HepG2 (cell line): ENCODE measurements around the gene FMC1. TPM values are rescaled to one million over a fixed set of nuclear protein-coding genes. Genes with fewer than 3 reads are reported as not detected.

Experiments
- ATAC-seq: fragments of 200-7000 bp; cut with Tn5 transposase; 3 replicates; pipeline ENCODE4 v1.9.1; 2020; ENCODE audit warnings: mild to moderate bottlenecking, moderate library complexity
- BruUV-seq: library from RNA; stranded (reverse); fragments of 400-500 nt; replicated peaks from 2 replicates; lab custom pipeline; 2021; lab: Mats Ljungman, UMichigan
- CTCF ChIA-PET: fragments of 300-600 bp; formaldehyde crosslinking; extraction: SDS; loops from one replicate; lab custom pipeline; 2021; ENCODE audit warnings: low total read pairs, inconsistent platforms, low intra/inter-chr PET ratio; lab: Yijun Ruan, JAX
- POLR2A ChIA-PET: fragments of 350-600 bp; sonication (Branson Sonifier 250); formaldehyde crosslinking; loops from one replicate; lab custom pipeline; 2020; ENCODE audit warnings: antibody characterized with exemption, inconsistent platforms; lab: Yijun Ruan, JAX
- DNase-seq: peaks from one replicate; pipeline ENCODE4 v3.0.0-alpha.2; 2015; ENCODE audit warnings: low spot score
- FAIRE-seq: peaks from 3 replicates; lab custom pipeline; 2011; peaks lifted over from hg19 to GRCh38; lab: Jason Lieb, UNC
- H2AFZ ChIP-seq: one replicate; pipeline ENCODE4 v1.6.1; 2011; ENCODE audit warnings: low read length, inconsistent platforms
- H3K27ac ChIP-seq: fragments of 300-600 bp; 3 replicates; pipeline ENCODE4 v1.8.0; 2011; ENCODE audit warnings: mixed run types, mild to moderate bottlenecking, mixed read lengths, low read length, inconsistent platforms; ENCODE audit not compliant: insufficient read depth; ENCODE audit errors: extremely low read length
- H3K27me3 ChIP-seq, 2 experiments: fragments of 200-600 bp in 1 of 2; 2 replicates in 1 of 2; 3 replicates in 1 of 2; pipeline versions ENCODE4 v1.6.0 to v1.8.0; 2011; ENCODE audit warnings: low read length in 2 of 2, mild to moderate bottlenecking in 2 of 2, moderate library complexity in 2 of 2, inconsistent platforms in 1 of 2; ENCODE audit not compliant: insufficient read depth in 2 of 2, control insufficient read depth in 1 of 2
- H3K36me3 ChIP-seq, 2 experiments: fragments of 200-600 bp in 1 of 2; replicated peaks in 1 of 2; 2 replicates in 1 of 2; 3 replicates in 1 of 2; pipeline versions ENCODE4 v1.5.1 to v1.8.0; 2011; ENCODE audit warnings: low read length in 2 of 2, inconsistent platforms in 1 of 2; ENCODE audit not compliant: insufficient read depth in 2 of 2, control insufficient read depth in 1 of 2
- H3K4me1 ChIP-seq: 2 replicates; pipeline ENCODE4 v1.5.1; 2012; ENCODE audit warnings: low read length, inconsistent platforms; ENCODE audit not compliant: insufficient read depth
- H3K4me2 ChIP-seq: 2 replicates; pipeline ENCODE4 v1.6.0; 2011; ENCODE audit warnings: low read depth, low read length, inconsistent platforms
- H3K4me3 ChIP-seq, 3 experiments: fragments of 200-600 bp in 1 of 3; sonication (generic), shearing (Covaris generic) in 1 of 3; replicated peaks in 1 of 3; 2 replicates each; pipeline ENCODE4 v1.5.1; 2011 to 2016; ENCODE audit warnings: low read length in 3 of 3, inconsistent platforms in 2 of 3, low read depth in 2 of 3, mild to moderate bottlenecking in 2 of 3, control low read depth in 1 of 3, mixed read lengths in 1 of 3; ENCODE audit not compliant: insufficient read depth in 1 of 3
- H3K79me2 ChIP-seq: one replicate; pipeline ENCODE4 v1.6.1; 2011; ENCODE audit warnings: low read length, inconsistent platforms; ENCODE audit not compliant: insufficient read depth
- H3K9ac ChIP-seq: 2 replicates; pipeline ENCODE4 v1.6.0; 2011; ENCODE audit warnings: mild to moderate bottlenecking, low read depth, low read length, inconsistent platforms; ENCODE audit not compliant: insufficient read depth
- H3K9me3 ChIP-seq: 2 replicates; pipeline ENCODE4 v1.5.1; 2012; ENCODE audit warnings: mild to moderate bottlenecking, low read length
- H4K20me1 ChIP-seq: 2 replicates; pipeline ENCODE4 v1.6.0; 2011; ENCODE audit warnings: inconsistent platforms, mild to moderate bottlenecking, low read length, moderate library complexity; ENCODE audit not compliant: insufficient read depth
- ATF2 ChIP-seq: sonication (generic); formaldehyde crosslinking; IDR thresholded peaks from 2 replicates; pipeline ENCODE4 v1.4.0; 2020; ENCODE audit warnings: missing genetic modification reagents
- ATF7-NPFF ChIP-seq: sonication (generic); formaldehyde crosslinking; IDR thresholded peaks from 2 replicates; pipeline ENCODE4 v1.8.1; 2023; ENCODE audit warnings: mild to moderate bottlenecking, low read depth, missing genetic modification reagents, moderate library complexity
- CREM ChIP-seq, 2 experiments: sonication (generic) in 1 of 2; formaldehyde crosslinking in 1 of 2; IDR thresholded peaks; 2 replicates each; pipeline versions ENCODE4 v1.4.0 to v1.6.1; 2016 to 2020; ENCODE audit warnings: antibody characterized with exemption in 1 of 2, mild to moderate bottlenecking in 1 of 2, missing genetic modification reagents in 1 of 2
- GABPA ChIP-seq, 2 experiments: IDR thresholded peaks; 2 replicates each; pipeline ENCODE4 v1.6.1; 2011 to 2016; ENCODE audit warnings: low read depth in 2 of 2, low read length in 1 of 2, missing biosample characterization in 1 of 2, missing genetic modification characterization in 1 of 2
- GFI1 ChIP-seq: sonication (generic); formaldehyde crosslinking; IDR thresholded peaks from 2 replicates; pipeline ENCODE4 v1.5.0; 2020; ENCODE audit warnings: missing genetic modification reagents, mild to moderate bottlenecking, borderline replicate concordance
- KMT2A ChIP-seq: sonication (generic); formaldehyde crosslinking; IDR thresholded peaks from 2 replicates; pipeline ENCODE4 v1.4.0; 2020; ENCODE audit warnings: missing genetic modification reagents
- MTF2 ChIP-seq: sonication (generic); formaldehyde crosslinking; IDR thresholded peaks from 2 replicates; pipeline ENCODE4 v1.5.0; 2020; ENCODE audit warnings: missing genetic modification reagents, borderline replicate concordance
- NBN ChIP-seq: fragments of 450-650 bp; conservative IDR thresholded peaks from 2 replicates; pipeline ENCODE4 v1.6.1; 2017
- NFE2L2 ChIP-seq: fragments of 150-350 bp; IDR thresholded peaks from 2 replicates; pipeline ENCODE4 v1.6.1; 2014; ENCODE audit warnings: low read length
- POGZ ChIP-seq: sonication (generic); formaldehyde crosslinking; IDR thresholded peaks from 2 replicates; pipeline ENCODE4 v1.4.0; 2020; ENCODE audit warnings: mild to moderate bottlenecking, missing genetic modification reagents
- REL ChIP-seq: sonication (generic); formaldehyde crosslinking; conservative IDR thresholded peaks from 2 replicates; pipeline ENCODE4 v1.8.0; 2022; ENCODE audit warnings: mild to moderate bottlenecking, missing genetic modification reagents, moderate library complexity
- SAP130 ChIP-seq: IDR thresholded peaks from 2 replicates; pipeline ENCODE4 v1.6.1; 2016; ENCODE audit warnings: low read depth
- ZFP82 ChIP-seq: sonication (generic); formaldehyde crosslinking; IDR thresholded peaks from 2 replicates; pipeline ENCODE4 v1.5.1; 2020; ENCODE audit warnings: mild to moderate bottlenecking, missing genetic modification reagents, borderline replicate concordance
- ZKSCAN1 ChIP-seq: fragments of 150-350 bp; IDR thresholded peaks from 2 replicates; pipeline ENCODE4 v1.6.1; 2014; ENCODE audit warnings: low read length
- ZNF543 ChIP-seq: sonication (generic); formaldehyde crosslinking; IDR thresholded peaks from 2 replicates; pipeline ENCODE4 v1.4.0; 2020; ENCODE audit warnings: mild to moderate bottlenecking, missing genetic modification reagents
- ZNF746 ChIP-seq: sonication (generic); formaldehyde crosslinking; IDR thresholded peaks from 2 replicates; pipeline ENCODE4 v1.8.0; 2022; ENCODE audit warnings: mild to moderate bottlenecking, missing genetic modification reagents
- ZSCAN21 ChIP-seq: sonication (generic); formaldehyde crosslinking; IDR thresholded peaks from 2 replicates; pipeline ENCODE4 v1.8.0; 2022; ENCODE audit warnings: mild to moderate bottlenecking, missing genetic modification reagents, moderate library complexity, borderline replicate concordance
- ZSCAN30 ChIP-seq: sonication (generic); formaldehyde crosslinking; IDR thresholded peaks from 2 replicates; pipeline ENCODE4 v1.5.0; 2020; ENCODE audit warnings: mild to moderate bottlenecking, missing genetic modification reagents
- WGBS: methylation state at CpG from one replicate; pipeline ENCODE4 v1.1.6; 2017; ENCODE audit warnings: low lambda C conversion rate; 5-methylcytosine and 5-hydroxymethylcytosine counted together
- in situ Hi-C: cut with HindIII; loops from 2 replicates; pipeline ENCODE4 v1.10.0; 2017; ENCODE audit warnings: low pct_unique_long_range_greater_than_20kb; ENCODE audit not compliant: extremely low pct_ligation_motif_present
- intact Hi-C: fragments of 100-400 bp; cut with micrococcal nuclease; formaldehyde crosslinking; loops from one replicate; pipeline ENCODE4 v1.10.0; 2022; ENCODE audit not compliant: unreplicated experiment
- polyA plus RNA-seq, 8 experiments: library from polyadenylated mRNA; depleted of rRNA in 3 of 8; stranded (reverse) in 7 of 8; unstranded in 1 of 8; fragments of >200 nt; fragmentation: Illumina TruSeq in 4 of 8; extraction: Trizol in 4 of 8; gene quantifications; 2 replicates each; pipeline versions ENCODE4 v1.2.1 to v1.2.3, GENCODE V29; 2011 to 2016; ENCODE audit warnings: low read depth in 4 of 8, missing spikeins in 1 of 8, mixed read lengths in 1 of 8; ENCODE audit not compliant: insufficient read depth in 1 of 8
- total RNA-seq, 5 experiments: library from RNA; depleted of rRNA; stranded (reverse); fragments of >200 nt; fragmentation: Illumina TruSeq; extraction: Trizol; gene quantifications; 2 replicates each; pipeline ENCODE4 v1.2.3, GENCODE V29; 2016; ENCODE audit warnings: low read depth in 1 of 5
- TF ChIP-seq, protein P1 (sequence below): sonication (generic); formaldehyde crosslinking; IDR thresholded peaks from 2 replicates; pipeline ENCODE4 v1.8.1; 2023; ENCODE audit warnings: mild to moderate bottlenecking, missing genetic modification reagents, borderline replicate concordance

FMC1 gene
- total and polyA plus RNA-seq, 2 of the 13 experiments (the other 11 are each of a cell fraction or from before 2014, with no cell fraction given), result 39.2 to 50.7 TPM

GRCh38 chr7:139360210-139360947 lies 19.2 kb downstream of the FMC1 start:
- ChIA-PET POLR2A (interaction anchor here (0.7 to 2.3 kb wide), 13 partner anchors 10 to 227 kb away, joined by 3 to 30 read pairs (median 5); partner anchors contain the start of genes FMC1 and UBN2), CTCF (no interaction called here)
- Histone ChIP-seq H3K9me3 (no peaks in the 10 kb centered on the region), H4K20me1 (peaks cover 17% of the 10 kb centered on the region; the same call in 1 of the 2 replicates), H3K4me3 (peak overlapping the region; percentile 70 to 97 (median 89)), H3K27ac (peak overlapping the region; percentile 99), H3K4me2 (peak overlapping the region; percentile 90), H2AFZ (no peak overlapping the region), H3K79me2 (peaks cover 52% of the 10 kb centered on the region), H3K4me1 (peaks cover 35% of the 10 kb centered on the region), H3K9ac (peak overlapping the region; percentile 98), H3K27me3 (no peaks in the 10 kb centered on the region), H3K36me3 (peaks cover 3 to 8% of the 10 kb centered on the region in 2 experiments; a peak in 3 of 5 replicates)
- no TSS peak for BruUV-seq
- WGBS, result 6% methylated on average over 24 of the region's 47 CpGs
- in situ Hi-C loops (no loop called here), intact Hi-C loops (no loop called here)
- DNase-seq (peak; percentile 92), ATAC-seq (peak; percentile 89), FAIRE-seq (no peak)
- TF ChIP-seq, protein P1, sequence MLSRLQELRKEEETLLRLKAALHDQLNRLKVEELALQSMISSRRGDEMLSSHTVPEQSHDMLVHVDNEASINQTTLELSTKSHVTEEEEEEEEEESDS (CRISPR knock-in tag), result no peak
- TF ChIP-seq NBN (no peak), ZNF746 (CRISPR knock-in tag) (peak; percentile 56; the same call in 1 of the 2 replicates), POGZ (CRISPR knock-in tag) (peak; percentile 34; the same call in 1 of the 2 replicates), ZSCAN30 (no peak), ATF7-NPFF (0 out of 2 replicates have a peak, but pooled peaks have one; percentile 1), MTF2 (0 out of 2 replicates have a peak, but pooled peaks have one; percentile 16), ATF2 (CRISPR knock-in tag) (peak; percentile 49; the same call in 1 of the 2 replicates), ZFP82 (CRISPR knock-in tag) (no peak), ZKSCAN1 (no peak), CREM (IDR thresholded peaks at IDR 0.05) (peak; percentile 34; the same call in 1 of the 2 replicates), CREM (CRISPR knock-in tag; IDR thresholded peaks at IDR 0.05) (no peak), GFI1 (CRISPR knock-in tag) (0 out of 2 replicates have a peak, but pooled peaks have one; percentile 40), KMT2A (peak; percentile 32; the same call in 1 of the 2 replicates), ZNF543 (CRISPR knock-in tag) (peak; percentile 61; the same call in 1 of the 2 replicates), SAP130 (peak; percentile 54; the same call in 1 of the 2 replicates), REL (CRISPR knock-in tag) (no peak), GABPA (IDR thresholded peaks at IDR 0.05; ENCODE audit: low read depth, low read length) (no peak), GABPA (CRISPR knock-in tag; IDR thresholded peaks at IDR 0.05; ENCODE audit: low read depth) (0 out of 2 replicates have a peak, but pooled peaks have one; percentile 37), ZSCAN21 (CRISPR knock-in tag) (0 out of 2 replicates have a peak, but pooled peaks have one; percentile 5), NFE2L2 (no peak)
